ENCODE data around the gene ASCC3.

DNA sequence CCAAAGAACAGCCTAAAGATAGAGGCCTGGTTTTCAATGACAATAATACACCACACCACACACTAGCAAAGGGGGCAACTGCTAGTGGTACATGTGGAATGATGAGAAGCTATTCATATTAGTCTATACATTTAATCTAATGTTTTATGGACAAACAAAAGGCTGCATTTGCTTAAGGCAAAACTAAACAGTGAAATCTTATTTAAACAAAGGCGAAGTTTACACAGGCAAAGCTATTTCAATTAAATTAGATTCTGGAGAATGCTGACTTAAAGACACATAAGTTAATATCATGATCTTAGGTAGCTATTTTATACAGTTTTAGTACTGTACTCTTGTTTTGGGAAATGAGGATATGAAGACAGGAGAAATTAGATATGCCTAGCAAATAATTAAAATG lies 362.5 kb downstream of the ASCC3 start:
- TF ChIP-seq, protein P1, sequence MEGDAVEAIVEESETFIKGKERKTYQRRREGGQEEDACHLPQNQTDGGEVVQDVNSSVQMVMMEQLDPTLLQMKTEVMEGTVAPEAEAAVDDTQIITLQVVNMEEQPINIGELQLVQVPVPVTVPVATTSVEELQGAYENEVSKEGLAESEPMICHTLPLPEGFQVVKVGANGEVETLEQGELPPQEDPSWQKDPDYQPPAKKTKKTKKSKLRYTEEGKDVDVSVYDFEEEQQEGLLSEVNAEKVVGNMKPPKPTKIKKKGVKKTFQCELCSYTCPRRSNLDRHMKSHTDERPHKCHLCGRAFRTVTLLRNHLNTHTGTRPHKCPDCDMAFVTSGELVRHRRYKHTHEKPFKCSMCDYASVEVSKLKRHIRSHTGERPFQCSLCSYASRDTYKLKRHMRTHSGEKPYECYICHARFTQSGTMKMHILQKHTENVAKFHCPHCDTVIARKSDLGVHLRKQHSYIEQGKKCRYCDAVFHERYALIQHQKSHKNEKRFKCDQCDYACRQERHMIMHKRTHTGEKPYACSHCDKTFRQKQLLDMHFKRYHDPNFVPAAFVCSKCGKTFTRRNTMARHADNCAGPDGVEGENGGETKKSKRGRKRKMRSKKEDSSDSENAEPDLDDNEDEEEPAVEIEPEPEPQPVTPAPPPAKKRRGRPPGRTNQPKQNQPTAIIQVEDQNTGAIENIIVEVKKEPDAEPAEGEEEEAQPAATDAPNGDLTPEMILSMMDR (IDR thresholded peaks at IDR 0.05; ENCODE audit: low read length): no peak
- no peak for TF ChIP-seq EZH2 (IDR thresholded peaks at IDR 0.05; ENCODE audit: borderline replicate concordance, low read length)

Measured in OCI-LY1 (cell line).